Fibroblast of peridontal ligament (primary cell): Measurements from ENCODE around the gene THAP8.

Source experiments
- DNase-seq: peaks from one replicate; pipeline ENCODE4 v3.0.0-alpha.2; 2010; ENCODE audit errors: extremely low read depth

THAP8 gene, protein sequence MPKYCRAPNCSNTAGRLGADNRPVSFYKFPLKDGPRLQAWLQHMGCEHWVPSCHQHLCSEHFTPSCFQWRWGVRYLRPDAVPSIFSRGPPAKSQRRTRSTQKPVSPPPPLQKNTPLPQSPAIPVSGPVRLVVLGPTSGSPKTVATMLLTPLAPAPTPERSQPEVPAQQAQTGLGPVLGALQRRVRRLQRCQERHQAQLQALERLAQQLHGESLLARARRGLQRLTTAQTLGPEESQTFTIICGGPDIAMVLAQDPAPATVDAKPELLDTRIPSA

DNA sequence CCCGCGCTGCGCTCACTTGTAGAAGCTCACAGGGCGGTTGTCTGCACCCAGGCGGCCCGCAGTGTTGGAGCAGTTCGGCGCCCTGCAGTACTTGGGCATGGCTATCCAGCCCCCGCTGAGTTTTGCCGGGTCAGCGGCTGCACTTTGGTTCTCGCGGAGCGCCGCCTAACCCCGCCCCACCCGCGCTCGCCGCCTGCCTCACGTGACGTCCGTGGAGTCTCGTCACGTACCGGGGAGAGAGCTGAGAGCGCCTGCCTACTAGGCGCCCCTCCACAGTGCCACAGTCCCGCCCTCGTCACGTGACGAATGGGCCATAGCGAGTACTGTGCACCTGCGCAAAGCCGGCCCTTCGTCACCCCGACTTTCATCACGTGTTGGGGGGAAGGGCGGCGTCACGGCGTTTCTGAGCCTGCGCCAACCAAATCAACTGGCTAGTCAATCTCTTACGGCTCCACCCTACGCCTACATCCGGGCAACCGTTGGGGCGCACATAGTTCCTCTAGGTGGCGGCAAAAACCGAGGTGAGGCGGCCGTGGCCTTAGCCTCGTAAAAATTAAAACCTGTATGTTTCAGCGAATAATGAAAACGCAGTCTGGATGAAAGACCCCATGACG lies at the start of gene THAP8:
TSS of gene THAP8 (minus strand) at position 167 of the 614 bp plus-strand sequence. CDS start at position 99, 68 bp downstream.
- DNase-seq = peak; percentile 99

DNA sequence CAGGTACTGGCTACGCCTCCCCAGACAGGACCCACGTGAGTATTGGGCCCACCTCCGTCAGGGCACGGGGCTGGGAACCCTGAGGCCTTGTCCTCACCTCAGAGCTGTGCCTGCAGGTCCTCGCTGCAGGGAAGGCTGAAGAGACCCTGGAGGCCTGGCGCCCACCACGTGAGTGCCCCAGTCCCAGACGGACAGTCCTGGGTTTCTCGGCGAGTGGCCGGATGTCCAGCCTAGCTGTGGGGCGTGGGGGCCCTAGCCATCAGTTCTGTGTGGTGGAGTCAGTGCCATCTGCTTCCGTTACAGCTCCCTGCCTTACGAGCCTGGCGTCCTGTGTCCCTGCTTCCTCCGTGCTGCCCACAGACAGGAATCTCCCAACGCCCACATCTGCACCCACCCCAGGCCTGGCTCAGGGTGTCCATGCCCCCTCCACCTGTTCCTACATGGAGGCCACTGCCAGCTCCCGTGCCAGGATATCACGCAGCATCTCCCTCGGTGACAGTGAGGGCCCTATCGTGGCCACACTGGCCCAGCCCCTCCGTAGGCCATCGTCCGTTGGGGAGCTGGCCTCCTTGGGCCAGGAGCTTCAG lies 49.0 kb upstream of the THAP8 start:
- DNase-seq = no peak

DNA sequence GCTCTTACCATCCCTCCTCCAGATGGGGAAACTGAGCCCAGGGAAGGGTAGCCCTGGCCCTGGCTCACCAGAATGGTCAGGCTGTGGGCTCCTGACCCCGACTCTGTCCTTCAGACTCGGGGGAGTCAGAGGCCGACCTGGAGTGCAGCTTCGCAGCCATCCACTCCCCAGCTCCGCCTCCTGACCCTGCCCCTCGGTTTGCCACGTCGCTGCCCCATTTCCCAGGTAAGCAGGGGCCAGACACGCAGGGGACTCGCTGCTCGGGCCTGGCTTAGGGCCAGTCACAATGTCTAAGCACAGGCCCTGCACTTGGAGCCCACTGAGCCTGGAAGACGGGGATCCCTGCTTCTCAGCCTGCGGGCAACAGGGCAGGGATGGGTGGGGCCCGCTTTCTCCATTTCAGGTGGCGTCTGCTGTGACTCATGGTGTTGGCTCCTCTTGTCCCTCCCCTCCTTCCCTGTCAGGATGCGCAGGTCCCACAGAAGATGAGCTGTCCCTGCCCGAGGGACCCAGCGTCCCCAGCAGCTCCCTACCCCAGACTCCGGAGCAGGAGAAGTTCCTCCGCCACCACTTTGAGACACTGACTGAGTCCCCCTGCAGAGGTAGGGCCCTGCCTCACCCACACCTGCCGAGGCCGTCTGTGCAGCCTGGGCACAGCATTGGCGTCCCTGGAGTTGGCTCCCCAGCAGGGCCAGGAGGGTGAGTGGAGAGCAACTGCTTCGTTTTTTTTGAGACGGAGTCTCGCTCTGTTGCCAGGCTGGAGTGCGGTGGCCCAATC lies 47.7 kb upstream of the THAP8 start:
- no peak for DNase-seq

DNA sequence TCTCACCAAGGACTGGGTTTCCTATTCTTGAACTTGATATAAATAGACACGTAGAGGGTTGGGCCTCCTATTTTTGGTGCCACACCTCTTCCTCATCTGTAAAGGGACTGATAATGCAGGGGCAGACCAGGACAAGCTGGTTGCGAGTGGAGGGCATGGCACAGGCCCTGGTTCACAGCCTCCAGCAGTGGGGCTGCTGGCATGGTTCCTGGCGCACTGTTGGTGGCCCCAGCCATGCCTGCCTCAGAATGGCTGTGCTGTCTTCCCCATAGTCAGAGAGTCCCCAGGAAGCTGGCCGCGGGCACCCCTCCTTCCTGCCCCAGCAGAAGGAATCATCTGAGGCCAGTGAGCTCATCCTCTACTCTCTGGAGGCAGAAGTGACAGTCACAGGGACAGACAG lies 46.4 kb upstream of the THAP8 start:
- no peak for DNase-seq

DNA sequence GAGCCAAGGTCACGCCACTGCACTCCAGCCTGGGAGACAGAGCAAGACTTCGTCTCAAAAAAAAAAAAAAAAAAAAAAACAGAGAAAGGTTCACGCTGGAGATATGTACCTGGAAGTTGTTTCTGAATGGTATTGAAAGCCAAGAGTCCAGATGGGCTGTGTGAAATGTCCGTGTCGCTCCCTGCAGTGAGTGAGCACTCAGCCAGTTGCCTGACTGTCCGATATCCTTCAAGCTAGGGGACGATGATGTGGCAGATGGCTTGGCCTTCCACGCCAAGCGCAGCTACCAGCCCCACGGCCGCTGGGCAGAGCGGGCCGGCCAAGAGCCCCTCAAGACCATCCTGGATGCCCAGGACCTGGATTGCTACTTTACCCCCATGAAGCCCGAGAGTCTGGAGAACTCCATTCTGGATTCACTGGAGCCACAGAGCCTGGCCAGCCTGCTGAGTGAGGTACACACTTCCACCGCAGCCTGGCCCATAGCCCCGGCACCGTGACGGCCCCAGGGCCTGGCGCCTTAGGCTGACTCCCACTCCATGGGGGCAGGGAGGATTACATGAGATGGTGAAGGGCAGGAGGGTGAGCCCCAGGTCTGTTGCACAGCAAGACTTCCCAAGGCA lies 45.2 kb upstream of the THAP8 start:
- DNase-seq = no peak

DNA sequence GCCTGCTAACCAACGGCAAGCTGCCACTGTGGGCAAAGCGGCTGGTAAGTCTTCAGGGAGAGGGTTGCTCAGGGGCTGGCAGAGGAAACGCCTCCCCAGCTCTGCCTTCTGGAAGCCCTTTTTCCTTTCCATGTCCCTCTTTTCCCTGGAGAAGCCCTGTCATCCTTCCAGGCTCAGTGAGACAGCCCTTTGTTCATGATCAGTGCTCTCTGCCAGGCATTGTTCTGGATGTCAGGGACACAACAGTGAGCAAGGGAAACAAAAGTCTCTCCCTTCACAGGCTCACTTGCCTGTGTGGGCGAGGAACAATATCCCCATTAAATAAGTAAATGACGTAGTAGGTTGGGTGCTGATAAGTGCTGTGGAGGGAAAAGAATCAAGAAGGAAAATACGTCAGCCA lies 43.0 kb upstream of the THAP8 start:
- DNase-seq = no peak

DNA sequence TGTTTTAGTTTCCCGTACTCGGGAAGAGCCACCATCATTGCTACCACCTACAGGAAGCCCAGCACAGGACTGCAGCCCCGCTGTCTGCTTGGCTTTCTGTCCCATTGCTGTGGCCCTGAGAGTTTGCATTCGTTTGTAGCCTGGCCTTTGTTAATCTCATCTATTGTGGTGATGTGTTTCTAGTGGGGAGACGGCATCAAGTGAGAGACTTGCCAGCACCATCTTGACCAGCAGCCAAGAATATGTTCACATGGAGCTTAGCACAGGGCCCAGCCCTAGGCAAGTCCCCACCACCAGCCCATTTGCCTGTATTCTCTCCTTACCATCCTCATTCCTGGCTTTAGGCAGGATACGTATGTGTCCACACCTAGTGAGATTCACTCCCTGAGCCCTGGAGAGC lies 39.6 kb upstream of the THAP8 start:
- peak; percentile 11 for DNase-seq

DNA sequence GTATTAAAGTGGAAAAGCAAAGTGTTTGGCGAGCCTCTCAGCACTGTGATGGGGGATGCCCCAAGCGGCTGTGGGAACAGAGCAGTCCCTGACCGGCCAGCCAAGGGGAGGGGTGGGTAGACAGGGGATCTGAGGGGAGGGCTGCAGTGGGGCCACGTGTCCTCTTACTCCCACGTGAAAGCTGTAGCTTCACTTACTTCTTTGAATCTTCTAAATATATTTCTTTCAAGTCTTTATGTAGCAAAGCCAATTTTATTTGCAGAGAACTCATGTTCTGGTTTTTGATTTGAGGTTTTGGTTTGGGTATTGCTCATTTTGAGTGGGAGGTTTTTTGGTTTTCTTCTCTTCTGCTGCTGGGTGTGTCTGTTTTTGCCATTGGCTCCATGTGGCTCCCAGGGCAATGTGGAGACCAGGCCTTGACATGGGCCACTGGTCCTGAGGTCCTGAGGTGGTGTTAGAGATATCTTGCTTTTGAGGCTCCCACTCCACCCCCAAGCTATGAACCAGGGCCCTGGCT lies 39.1 kb upstream of the THAP8 start:
- peak; percentile 6 for DNase-seq

DNA sequence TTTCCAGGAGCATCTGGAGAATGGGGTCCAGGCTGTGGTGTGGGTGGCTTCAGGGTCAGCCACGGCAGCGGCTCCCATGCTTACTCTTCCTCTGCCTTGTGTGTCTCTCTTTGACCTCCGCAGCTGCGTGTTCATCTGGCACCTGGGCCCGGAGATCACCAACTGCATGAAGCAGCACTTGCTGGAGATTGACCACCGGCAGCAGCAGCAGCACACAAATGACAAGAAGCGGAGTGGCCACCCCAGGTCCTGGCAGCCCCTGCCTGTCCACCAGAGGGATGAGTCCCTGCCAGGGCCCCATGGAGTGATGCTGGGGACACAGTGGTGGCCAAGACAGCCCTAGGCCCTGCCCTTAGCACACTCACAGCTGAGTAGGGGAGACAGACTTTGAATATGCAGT lies 38.5 kb upstream of the THAP8 start:
- no peak for DNase-seq

DNA sequence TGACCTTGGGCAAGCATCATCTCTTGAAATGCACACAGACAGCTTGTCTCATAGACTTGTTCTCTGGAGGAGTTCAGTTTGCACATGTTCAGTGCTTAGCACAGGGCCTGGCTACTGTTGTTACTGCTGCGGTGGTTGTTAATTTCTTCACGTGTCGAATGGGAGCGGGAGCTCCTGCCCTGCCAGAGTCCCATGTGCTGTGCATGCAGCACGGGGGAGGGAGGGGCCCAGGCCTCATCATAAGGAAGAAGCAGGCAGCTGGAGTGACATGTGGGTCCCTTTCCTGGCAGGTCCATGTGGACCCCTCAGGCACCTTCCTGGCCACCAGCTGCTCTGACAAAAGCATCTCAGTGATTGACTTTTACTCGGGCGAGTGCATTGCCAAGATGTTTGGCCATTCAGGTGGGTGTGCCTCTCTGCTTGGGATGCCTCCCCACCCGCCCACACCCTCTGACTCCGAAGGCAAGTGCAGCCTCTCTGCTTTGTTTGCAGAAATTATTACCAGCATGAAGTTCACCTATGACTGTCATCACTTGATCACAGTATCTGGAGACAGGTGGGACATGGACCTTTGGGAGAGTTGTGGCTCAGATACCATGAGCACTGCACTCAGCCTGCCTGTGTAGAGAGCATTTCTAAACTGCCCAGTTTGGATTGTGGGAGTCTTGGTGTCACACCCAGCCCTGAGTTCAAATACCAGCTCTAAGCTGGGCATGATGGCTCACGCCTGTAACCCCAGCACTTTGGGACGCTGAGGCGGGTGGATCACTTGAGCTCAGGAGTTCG lies 37.0 kb upstream of the THAP8 start:
- DNase-seq = no peak

DNA sequence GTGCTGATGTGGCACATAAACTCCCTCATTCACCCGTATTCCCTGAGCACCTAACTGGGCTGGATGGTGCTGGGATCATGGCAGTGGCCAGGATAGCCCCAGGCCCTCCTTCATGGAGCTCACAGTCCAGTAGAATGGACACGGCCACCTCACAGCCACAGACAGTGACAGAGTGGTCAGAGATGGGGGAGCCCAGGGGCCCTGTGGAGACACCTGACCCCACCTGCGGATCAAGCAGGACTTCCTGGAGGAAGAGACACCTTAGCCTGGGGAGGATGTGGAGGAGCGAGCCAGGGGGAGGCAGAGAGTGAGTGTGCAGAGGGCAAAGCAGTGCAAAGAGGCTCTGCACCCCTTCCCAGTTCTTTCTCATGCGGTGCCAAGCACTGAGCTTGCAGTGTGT lies 35.8 kb upstream of the THAP8 start:
- DNase-seq = no peak

DNA sequence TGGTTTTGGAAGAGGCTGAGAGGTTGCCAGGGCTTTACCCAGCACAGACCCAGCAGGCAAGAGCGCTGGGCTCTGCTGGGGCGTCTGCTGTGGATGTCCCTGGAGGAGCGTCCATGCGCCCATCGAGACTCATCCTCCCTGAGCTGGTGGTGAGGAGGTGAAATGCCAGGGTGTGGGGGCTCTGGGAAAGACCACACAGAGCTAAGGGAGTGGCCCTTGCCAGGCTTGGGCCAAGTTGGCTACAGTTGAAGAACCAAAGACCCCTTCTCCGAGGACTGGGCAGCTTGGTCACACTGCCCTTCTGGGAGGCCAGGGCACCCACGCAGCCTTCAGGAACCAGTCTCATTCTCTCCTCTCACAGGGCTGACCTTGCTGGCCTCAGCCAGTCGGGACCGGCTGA lies 32.2 kb upstream of the THAP8 start:
- DNase-seq = no peak

DNA sequence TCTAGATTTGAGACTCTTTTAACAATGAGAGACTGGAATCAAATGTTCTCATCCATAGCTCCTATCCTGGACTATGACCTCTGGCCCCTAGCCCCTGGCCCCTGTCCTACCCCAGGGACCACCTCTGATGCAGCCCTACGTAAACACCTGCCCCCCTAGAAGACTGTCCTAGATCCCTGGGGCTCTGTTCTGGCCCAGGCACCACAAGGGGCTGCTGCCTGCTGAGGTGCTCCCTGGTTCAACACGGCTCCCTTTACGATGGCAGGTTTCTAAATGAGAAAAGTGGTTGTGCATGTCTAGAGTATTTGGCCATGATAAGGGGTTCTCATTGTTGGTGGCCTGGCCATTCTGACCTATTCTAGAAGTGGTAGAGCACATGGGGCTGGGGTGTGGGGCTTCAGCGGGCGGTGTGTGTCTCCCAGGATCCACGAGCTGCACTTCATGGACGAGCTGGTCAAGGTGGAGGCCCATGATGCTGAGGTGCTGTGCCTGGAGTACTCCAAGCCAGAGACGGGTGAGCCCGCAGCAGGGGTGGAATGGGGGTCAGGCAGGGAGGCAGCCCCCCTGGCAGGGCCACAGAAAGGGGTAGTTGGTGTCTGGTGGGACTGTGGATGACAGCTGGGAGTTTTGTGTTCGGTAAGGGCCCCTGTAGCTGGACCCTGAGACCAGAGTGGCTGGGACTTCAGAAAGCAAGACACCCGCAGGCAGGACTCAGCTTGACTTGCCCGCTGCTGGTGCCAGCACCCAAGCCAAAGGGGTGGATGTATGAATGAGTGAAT lies 30.3 kb upstream of the THAP8 start:
- no peak for DNase-seq

DNA sequence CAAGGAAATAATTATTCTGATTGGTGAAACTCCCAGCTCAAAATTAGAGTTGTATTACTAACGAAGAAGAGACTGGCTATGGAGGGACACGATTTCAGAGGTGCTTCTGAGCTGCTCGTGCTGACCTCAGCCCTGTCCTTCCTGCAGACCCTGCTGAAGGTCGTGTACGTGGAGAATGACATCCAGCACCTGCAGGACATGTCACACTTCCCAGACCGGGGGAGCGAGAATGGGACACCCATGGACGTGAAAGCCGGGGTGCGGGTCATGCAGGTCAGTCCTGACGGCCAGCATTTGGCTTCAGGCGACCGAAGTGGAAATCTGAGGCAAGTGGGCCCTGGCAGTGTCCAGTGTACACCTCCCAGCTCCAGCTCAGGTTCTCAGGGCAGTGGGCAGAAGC lies 28.8 kb upstream of the THAP8 start:
- no peak for DNase-seq

DNA sequence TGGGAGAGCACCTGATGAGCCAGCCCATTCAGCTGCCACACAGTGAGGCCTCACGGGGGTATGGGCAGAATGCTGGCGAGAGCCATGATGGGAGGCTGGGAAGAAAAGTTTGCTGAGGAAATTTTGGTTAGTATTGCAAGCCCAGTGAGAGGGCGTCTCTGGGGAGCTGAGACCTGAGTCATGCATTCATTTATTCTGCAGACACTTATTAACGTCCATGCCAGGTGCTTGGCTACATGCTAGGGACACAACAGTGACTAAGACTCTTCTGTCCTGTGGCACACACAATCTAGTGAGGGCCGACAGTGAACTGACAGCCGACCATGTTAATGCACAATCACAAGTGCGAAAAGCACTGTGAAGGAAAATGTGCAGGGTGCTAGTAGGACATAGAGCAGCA lies 27.8 kb upstream of the THAP8 start:
- peak; percentile 14 for DNase-seq

DNA sequence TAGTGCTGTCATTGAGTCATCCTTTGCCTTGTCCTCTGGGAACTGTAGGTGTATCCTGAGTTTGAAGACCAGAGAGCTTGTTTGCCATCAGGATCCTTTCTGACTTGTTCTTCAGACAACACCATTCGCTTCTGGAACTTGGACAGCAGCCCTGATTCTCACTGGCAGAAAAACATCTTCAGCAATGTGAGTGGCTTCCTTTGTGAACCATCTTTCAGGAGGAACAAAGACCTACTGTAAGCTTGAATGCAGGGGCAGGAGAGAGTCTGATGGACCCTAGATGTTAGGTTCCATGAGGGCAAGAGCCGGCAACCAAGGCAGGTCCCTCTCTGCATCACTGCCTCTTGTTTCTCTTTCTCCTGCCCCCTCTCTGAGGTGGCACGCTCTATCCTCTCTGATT lies 27.3 kb upstream of the THAP8 start:
- peak; percentile 3 for DNase-seq

DNA sequence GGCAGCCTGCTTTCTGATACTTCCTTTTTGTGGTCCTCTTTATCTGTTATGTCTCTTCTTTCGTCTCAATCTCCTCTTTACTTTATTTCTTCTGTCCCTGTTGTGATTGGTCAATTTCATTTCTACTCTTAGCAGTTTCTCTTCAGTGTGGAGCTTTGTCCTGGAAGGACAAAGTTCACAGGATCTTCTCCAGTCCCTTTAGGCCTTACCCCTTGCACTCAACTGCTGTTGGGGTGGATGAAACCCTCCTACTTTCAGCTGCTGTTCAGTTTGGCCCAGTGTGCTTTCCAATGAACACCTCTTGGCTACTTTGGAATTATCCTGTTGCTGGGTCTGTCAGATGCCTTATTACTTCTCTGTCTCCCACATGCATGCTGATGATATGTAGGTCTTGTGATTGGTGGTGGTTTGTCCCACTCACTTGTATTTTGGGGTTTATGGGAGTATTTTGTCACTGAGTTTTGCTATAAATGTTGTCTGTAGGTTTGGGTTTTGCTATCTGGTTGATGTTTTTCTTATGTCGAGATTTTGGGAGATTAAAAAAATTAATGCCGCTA lies 25.4 kb upstream of the THAP8 start:
- no peak for DNase-seq

DNA sequence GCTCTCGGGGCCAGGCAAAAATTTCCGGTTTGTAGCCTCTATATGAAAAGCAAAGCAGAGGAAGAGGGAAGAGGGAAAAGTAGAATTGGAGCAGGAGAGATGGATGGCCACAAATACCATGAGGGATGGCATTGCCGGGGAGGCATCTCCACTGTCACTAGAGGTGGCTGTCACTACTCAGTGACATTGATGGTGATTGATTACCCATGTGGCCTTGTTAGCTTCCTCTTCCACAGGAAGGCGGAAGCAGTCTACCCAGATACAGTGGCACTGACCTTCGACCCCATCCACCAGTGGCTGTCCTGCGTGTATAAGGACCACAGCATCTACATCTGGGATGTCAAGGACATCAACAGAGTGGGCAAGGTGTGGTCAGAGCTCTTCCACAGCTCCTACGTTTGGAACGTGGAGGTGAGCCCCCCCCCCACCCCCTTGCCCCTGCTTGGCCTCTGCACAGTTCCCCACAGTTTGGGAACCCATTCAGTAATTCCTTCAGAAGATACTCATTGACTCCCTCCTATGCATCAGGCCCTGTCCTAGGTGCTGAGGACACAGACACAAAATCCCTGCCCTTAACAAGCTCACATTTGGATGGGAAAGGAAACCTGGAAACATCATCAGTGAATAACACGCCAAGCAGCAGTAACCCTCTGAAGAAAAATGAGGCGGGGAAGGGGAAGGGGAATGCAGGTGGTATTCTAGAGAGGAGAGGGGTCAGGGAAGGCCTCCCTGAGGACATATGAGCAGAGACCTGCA lies 19.2 kb upstream of the THAP8 start:
- DNase-seq = no peak

DNA sequence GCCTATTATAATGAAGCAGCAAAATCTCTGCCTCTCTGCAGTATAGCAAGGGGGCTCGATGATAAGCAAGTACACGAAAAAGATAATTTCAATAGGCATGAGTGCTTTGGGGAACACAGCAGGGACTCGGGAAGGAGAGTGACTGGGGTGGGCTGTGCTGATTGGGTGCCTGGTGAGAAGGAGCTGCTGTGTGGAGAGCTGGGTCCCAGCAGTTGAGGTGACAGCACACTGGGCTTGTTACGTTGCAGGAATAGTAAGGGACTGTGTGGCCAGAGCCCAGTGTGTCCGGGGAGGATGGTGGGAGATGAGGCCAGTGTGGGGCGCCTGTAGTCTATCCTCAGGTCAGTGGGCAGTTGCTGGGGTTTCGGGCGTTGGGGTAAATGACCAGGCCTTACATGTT lies 18.0 kb upstream of the THAP8 start:
- DNase-seq = no peak
